H54 (cell line): ENCODE results near the gene GLI3.

Experiments
- DNase-seq: peaks from one replicate; pipeline ENCODE4 v3.0.0; 2011; ENCODE audit warnings: low spot score, mixed read lengths; ENCODE audit not compliant: insufficient read length
- FAIRE-seq: peaks from 3 replicates; lab custom pipeline; 2011; peaks lifted over from hg19 to GRCh38; lab: Jason Lieb, UNC
- POLR2A ChIP-seq: IDR thresholded peaks from 2 replicates; pipeline ENCODE4 v1.6.1; 2011; ENCODE audit warnings: low read depth, mild to moderate bottlenecking, low read length

The GLI3 gene

DNA sequence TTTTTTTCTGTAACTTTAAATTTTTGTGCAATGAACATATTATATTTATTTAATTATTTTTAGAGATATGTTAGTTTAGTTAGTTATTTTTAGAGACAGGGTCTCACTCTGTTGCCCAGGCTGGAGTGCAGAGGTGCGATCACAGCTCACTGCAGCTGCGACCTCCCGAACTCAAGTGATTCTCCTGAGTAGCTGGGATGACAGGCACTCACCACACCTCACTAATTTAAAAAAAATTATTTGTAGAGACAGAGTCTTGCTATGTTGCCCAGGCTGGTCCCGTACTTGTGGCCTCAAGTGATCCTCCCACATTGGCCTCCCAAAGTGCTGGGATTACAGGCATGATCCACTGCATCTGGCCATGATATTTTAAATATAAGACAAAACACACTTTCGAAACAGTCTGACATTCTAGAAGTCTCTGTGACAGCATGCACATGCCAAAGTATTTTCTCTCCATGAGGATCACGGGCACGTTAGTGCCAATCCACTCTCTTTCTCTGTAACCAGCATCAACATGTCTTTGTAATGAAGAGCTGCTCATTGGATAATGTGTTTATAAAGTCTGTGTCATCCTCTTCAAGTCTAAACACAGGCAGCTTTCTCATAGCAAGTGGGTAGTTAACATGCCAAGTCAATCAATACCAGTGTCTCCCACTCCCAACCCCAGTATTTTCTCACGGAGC is 137.4 kb downstream of the GLI3 start:
- DNase-seq (no peak), FAIRE-seq (no peak)
- no peak for TF ChIP-seq POLR2A

DNA sequence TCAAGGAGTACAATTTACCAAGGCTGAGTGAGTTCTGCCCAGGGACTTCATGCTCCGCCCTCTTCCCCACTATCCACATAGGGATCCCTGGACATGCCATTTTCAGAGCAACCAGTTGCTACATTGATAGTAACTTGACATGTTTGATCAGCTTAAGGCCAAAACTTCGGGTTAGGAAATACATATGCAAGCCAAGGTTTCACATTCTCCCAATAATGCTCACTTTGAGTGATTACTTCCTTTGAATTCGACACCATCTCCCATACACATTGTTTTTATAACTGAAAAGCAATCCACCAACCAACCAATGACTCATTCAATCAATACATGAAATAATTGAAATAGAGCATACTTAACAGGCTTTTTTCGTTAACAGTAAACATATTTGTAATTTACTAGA is 137.9 kb downstream of the GLI3 start:
- no peak for FAIRE-seq
- DNase-seq = no peak
- no peak for TF ChIP-seq POLR2A

DNA sequence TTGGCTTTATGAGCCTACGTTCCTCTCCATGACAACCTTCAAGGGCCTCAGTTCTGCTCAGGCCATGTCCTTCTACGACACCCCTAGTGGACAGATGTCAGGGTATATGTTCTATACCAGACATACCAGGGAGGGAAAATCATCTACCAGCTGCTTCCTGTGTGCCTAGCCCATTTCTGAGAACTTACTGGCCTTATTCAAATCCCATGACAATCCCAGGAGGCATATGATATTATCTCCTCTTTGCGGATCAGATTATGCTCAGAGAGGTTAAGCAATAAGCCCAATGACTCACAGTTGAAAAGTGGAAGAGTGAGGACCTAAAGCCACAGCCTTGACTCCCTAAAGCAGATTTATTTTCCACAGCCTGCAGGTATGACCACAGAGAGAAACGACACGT is 139.3 kb downstream of the GLI3 start:
- TF ChIP-seq POLR2A = no peak
- DNase-seq = peak; percentile 63
- FAIRE-seq = peak; percentile 70

DNA sequence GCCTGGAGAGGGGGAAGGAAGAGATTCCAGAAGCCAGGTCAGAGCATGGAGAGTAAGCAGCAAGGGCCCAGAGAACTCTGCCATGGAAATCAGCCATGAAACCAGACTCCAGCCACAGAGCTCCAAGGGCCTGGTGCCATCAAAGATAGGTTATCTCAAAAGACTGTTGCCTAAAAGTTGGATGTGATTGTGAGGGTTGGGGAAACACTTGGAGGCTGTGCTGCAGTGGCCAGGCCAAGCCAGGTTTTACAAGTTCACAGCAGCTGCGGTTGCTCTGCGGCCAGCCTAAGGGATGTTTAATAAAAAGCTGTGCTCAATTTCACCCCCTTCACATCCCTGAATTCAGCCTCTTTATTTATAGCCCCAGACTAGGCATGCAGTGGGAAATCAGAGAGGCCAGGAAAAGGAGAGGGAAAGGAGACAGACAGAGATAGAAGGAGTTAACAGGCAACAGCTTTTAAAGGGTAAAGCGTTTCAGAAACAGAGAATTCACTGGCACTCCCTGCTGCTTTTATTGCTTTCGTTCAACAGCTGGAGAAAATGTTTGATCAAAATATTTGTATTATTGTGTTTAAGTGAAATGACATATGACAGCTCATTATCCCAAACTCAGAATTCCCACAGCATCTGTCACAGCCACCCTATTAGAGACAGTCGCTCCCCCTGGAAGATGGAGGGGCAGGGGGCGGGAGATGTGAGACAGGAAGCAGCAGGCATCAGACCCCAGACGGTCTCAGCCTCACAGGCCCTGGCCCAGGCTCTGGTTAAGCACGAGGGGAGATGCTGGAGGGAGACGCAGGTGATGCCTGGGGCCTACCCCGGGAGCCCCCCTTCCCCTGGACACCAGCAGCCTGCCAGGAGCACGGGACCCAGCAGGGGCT is 140.1 kb downstream of the GLI3 start:
- FAIRE-seq = no peak
- TF ChIP-seq POLR2A = no peak
- no peak for DNase-seq

DNA sequence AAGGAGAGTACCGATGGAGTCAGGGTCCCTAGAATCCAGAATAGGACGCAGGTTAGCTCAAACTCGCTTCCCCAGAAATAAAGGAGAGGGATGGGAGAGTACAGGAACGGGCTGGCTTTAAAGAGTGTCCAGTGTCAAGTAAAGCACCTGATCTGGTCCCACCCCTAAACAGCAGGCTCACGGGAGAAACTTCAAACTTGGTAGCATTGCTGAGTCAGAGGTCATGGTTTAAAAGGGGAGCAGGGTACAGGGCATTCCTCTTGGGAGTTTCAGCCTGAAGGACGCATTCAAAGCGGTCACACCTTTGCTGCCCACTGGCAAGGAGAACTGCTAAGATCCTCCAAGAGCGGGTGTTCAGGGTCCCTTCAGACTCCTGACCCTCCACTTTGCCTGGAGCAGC is 140.7 kb downstream of the GLI3 start:
- DNase-seq (no peak), FAIRE-seq (no peak)
- no peak for TF ChIP-seq POLR2A

DNA sequence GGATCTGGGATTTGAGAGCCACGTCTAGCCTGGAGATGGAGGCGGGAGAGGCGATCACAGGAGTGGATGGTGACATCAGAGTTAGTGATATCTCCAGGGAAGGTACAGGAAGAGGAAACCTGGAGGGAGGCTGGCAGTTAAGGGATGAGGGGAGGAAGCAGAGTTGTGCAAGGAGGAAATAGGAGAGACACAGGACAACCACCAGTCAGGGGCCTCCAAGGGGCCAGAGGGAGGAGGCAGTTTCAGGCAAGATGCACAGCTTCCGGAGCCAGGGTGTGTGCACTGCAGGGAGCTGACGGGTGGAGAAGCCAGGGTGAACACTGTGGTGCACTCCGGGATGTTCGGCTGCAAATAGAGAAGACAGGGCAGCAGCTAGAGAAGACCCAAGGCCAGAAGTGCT is 141.2 kb downstream of the GLI3 start:
- no peak for TF ChIP-seq POLR2A
- FAIRE-seq (no peak), DNase-seq (no peak)

DNA sequence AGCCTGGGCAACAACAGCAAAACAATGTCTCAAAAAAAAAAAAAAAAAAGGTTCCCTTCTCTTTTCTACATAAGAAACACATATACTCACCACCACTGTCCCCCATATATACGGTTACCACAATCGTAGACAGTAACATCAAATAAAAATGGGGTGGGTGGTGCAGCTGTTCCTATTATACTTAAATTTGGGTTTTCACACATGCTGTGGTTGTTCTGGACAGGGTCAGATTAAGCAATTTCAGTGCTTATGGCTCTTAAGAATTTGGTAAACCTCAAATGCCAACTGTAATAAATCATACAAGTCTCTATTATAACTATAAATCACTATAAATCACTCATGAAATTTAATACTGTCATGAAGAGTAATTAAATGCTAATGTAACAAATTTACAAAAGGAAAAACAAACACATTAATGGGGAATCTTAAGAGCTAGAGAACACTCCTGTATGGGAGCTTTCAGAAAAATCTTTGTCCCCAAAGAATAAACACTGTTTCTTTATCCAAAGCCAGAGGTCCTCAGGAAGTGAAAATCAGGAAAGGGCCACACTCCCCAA is 143.6 kb downstream of the GLI3 start:
- FAIRE-seq (no peak), DNase-seq (no peak)
- TF ChIP-seq POLR2A = no peak

DNA sequence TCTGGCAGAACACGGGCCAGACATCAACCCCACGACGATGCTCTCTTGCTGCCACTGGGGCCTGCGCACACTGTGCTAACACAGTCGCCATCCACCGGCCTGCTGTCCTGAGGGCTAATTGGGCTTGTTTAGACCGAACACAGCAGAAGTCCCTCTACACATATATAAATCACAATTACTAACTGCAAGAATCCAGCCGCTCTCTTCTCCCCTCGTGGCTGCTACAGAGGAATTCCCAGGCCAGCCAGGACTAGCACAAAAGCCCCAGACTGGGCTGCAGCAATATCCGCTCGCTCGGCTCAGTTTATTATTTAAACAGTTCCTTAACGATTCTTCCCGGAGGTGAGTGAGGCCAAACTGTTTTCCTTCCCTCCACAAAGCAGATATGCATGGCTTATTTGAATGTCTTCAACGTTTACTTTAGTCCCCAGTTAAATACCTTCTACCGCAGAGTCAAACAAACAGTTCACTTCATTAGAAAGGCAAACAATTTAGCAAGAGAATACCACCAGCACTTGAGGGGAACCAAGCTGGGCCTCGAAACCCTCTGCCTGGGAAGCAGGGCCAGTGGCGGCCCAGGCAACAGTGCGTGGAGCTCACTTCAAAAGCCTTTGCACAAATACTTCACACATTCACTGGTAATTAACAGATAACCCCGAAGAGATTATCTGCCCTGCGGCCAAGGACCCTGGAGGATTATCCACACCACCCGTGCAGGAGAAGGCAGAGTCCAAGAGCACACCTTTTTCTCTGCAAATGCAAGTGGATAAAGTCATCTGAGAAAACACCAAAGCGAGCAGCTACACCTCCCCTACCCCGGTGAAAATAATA is 145.3 kb downstream of the GLI3 start:
- TF ChIP-seq POLR2A = no peak
- no peak for FAIRE-seq

DNA sequence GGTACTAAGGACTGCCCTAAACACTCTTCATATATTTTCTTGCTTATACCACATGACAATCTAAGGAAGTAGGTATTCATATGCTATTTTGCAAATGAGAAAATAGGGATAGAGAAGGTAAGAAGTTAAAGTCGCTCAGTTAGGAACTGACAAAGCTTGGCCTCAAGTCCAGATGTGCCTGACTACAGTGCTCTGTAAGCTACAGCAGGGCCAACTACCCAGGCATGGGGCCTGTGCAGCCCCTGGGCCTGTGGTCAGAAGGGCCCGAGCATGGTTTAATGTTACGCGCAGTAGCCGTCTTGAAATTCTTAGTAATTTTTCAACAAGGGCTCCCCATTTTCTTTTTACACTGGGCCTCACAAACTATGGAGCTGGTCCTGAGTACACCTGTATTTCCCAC is 146.2 kb downstream of the GLI3 start:
- FAIRE-seq (no peak), DNase-seq (no peak)
- TF ChIP-seq POLR2A = no peak

More for the DNA sequence above, 145.3 kb downstream of the GLI3 start:
- no peak for DNase-seq

DNA sequence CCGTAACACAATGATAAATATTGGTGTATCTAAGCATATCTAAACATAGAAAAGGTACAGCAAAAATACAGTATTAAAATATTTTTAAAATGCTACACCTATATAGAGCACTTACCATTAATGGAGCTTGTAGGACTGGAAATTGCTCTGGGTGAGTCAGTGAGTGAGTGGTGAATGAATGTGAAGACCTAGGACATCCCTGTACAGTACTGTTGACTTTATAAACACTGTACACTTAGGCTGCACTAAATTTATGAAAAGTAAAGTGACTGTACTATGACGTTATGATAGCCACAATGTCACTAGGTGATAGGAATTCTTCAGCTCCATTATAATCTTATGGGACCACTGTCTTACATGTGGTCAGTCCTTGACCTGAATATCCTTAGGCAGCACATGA is 147.0 kb downstream of the GLI3 start:
- TF ChIP-seq POLR2A = no peak

DNA sequence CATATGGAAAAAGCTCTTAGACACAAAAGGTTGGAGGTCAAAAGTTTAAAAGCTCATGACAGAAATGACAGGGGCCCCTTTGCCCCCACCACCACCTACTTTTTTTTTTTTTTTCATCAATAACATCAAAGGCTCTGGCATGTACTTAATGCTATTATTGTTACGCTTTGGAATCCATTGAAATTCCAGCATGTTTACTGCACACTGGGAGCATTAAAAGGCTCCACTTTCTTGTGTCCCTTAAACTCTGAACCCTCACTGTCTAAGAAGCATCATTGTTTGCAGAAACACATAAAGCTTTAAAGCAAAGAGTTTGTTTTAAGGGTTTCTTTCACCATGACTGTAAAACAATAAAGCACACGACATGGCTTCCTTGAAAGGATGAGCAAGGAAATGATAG is 149.4 kb downstream of the GLI3 start:
- FAIRE-seq (no peak), DNase-seq (no peak)
- no peak for TF ChIP-seq POLR2A

More for the DNA sequence above, 147.0 kb downstream of the GLI3 start:
- DNase-seq (no peak), FAIRE-seq (no peak)

DNA sequence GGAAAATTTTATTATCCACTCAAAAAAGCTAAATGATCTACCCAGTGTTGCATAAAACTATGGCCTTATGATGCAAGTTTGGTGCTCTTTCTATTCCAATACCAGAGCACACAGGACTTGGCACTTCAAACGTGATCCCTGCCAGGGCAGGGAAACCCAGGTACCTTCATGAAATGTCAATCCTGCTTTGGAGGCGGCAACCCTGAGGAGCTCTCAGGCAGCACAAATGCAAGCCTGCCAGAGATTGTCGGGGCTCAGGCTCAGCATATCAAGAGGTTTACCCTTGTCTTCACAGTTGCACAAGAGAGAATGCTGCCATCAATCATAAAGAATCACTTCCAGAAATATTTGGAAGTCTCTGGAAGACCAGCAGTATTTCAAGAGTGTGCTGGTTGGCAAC is 151.5 kb downstream of the GLI3 start:
- no peak for TF ChIP-seq POLR2A
- DNase-seq = no peak
- FAIRE-seq = no peak

DNA sequence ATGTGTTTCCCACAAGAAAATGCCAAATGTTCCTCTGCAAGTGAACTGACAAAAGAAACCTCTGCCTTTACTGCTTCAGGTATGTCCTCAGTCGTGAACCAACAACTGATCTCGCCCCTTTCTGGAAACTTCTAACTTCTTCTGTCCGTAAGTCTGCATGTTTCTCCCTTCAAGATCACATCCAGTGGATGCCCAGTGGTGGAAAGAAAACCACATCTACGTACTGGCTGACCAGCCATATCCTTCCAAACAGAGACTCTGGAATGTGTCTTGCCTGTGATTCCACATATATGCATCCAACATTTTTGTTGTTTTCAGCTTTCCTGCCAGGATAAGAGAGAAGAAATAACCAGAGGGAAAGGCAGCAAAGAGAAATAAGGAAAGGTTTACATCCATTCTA is 152.7 kb downstream of the GLI3 start:
- TF ChIP-seq POLR2A = no peak
- no peak for FAIRE-seq
- DNase-seq = no peak
